NCI-H1930 (cell line): ENCODE results near the gene ZNF672.
"Not testable (repeated sequence)": the region's sequence is repeated elsewhere in the genome, so short reads cannot be mapped to it uniquely, and the experiment has no call there.

ENCODE experiments used
- DNase-seq, 2 experiments: peaks; one replicate each; lab custom pipeline; 2025; lab: John Stamatoyannopoulos, UW

Gene ZNF672

DNA sequence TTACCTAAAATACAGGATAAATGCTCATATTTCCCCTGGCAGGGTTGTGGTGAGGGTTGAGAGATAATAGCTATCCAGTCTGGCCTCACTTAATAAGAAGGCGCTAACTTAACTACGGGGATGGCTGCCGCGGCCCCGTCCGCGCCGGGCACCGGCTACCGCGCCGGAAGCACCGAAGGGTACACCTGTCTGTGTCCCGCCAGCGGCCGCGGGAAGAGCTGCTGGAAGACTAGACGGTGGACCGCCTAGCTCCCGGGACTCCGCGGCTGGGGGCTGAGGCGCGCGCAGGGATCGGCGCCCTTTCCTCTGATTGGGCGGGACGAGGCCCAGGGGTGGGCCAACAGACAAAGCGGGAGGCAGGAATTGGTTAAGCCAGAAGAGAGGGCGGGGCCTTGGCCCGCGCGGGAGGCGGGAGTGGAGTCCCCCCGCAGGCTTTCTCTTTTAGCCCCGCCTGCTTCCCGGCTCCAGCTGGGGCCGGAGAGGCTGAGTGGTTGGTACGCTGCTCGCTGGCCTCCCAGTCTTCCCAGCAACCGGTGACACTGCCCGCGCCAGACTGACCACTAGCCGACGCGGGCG lies at the start of gene ZNF672:
ZNF672 (plus strand) TSS at position 444 of the 576 bp plus-strand sequence. CDS start 9,051 bp downstream, outside the sequence.
- peak; percentile 97 for DNase-seq

- no peak for DNase-seq
Observed at GRCh38 chr1:248788327-248788726, 49.7 kb upstream of the ZNF672 start.

DNA sequence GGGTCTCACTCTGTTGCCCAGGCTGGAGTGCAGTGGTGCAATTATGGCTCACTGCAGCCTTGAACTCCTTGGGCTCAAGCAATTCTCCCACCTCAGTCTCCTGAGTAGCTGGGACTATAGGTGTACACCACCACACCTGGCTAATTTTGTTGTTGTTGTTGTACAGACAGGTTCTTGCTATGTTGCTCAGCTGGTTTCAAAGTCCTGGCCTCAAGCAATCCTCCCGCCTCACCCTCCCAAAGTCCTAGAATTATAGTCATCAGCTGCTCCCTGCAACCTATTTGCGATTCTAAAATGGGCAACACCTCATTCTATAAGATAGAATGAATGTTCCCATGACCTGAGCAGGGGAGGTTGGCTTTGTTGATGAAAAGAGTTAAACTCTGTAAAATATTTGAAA lies 48.7 kb upstream of the ZNF672 start:
- DNase-seq: not testable (repeated sequence)

- no peak for DNase-seq
Observed at GRCh38 chr1:248790456-248790855, 47.6 kb upstream of the ZNF672 start.

- DNase-seq: no peak
Observed at GRCh38 chr1:248791010-248791409, 47.0 kb upstream of the ZNF672 start.

- DNase-seq: no peak
Observed at GRCh38 chr1:248792342-248792741, 45.7 kb upstream of the ZNF672 start.

DNA sequence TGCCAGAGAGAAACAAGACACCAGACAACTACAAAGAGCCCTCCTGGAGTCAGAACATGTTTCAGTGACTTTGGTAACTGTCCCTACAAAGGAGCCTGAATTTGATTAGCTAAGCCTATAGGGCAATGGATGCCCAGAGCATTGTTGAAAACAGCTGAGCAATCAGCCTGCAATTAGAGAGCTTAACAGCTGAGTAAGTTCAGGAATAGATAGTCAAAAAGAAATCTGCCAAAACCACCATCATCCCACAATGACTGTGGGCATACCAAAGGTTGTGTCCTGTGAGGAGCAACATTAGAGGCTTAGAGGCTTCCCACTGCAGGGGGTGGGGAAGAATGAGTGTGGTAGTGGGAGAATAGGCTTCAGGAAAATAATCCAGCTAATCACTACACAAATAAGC lies 44.4 kb upstream of the ZNF672 start:
- peak in 1 of 2 experiments; percentile 30 for DNase-seq

DNA sequence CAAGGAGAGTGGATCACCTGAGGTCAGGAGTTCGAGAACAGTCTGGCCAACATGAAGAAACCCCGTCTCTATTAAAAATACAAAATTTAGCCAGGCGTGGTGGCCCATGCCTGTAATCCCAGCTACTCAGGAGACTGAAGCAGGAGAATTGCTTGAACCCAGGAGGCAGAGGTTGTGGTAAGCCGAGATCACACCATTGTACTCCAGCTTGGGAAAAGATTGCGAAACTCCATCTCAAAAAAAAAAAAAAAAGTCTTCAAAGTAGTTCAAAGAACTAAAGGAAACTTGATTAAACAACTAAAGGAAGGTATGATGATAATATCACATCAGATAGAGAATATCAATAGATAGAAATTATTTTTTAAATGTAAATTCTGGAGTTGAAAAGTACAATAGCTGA lies 43.4 kb upstream of the ZNF672 start:
- DNase-seq: not testable (repeated sequence)

- DNase-seq: no peak
Observed at GRCh38 chr1:248798791-248799190, 39.2 kb upstream of the ZNF672 start.

GRCh38 chr1:248800459-248800858 lies 37.6 kb upstream of the ZNF672 start:
- no peak for DNase-seq

GRCh38 chr1:248802454-248802853 lies 35.6 kb upstream of the ZNF672 start:
- no peak for DNase-seq

DNA sequence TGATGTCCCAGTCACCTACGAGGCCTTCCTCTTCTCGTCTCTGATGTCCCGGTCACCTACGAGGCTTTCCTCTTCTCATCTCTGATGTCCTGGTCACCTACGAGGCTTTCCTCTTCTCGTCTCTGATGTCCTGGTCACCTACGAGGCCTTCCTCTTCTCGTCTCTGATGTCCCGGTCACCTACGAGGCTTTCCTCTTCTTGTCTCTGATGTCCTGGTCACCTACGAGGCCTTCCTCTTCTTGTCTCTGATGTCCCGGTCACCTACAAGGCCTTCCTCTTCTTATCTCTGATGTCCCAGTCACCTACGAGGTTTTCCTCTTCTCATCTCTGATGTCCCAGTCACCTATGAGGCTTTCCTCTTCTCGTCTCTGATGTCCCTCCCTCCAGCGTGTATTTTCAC lies 34.5 kb upstream of the ZNF672 start:
- not testable (repeated sequence) for DNase-seq

- no peak for DNase-seq
Observed at GRCh38 chr1:248804771-248805681, 33.0 kb upstream of the ZNF672 start.

GRCh38 chr1:248805876-248806275 lies 32.1 kb upstream of the ZNF672 start:
- DNase-seq: no peak

DNA sequence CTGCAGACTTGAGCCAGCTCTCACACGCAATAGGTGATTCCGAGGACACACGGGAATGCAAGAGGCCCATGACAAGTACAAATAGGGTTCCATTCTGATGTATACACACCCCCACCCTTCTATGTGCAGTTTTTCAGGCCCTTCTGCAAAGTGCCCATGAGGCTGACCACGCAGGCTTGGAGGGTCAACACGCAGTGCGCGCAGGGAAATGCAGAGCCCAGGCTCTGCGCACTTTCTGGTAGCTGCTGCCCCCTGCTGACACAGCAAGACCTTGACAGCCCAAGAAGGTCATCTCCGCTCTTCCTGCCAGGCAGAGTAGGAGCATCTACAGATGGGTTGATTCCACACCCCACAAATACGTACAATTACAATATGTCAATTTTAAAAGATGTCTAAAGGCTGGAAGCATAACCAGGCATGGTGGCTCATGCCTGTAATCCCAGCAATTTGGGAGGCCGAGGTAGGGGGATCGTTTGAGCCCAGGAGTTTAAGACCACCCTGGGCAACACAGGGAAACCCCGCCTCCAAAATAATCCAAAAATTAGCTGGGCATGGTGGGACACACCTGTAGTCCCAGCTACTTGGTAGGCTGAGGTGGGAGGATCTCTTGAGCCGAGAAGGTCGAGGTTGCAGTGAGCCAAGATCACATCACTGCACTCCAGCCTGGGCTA lies 30.8 kb upstream of the ZNF672 start:
- DNase-seq: peak; percentile 36 to 59

DNA sequence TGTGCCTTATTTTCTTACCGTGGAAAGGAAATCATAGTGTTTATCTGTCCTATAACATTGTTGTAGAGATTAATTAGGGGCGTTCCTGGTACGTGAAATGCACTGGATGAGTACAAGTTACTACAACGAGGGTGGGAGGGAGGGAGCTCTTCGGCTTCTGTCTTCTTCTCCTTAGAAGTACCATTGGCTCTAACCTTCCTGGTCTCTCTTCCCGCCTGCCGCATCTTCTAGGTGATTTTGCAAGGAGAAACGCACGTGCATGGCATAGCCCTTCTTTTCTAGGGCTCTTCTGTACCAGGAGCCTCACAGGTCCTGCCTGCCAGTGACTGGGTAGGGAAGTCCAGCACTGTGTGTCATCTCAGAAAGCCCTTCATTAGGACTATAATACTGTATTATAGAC lies 29.1 kb upstream of the ZNF672 start:
- no peak for DNase-seq

- no peak for DNase-seq
Observed at GRCh38 chr1:248810000-248810726, 27.9 kb upstream of the ZNF672 start.

GRCh38 chr1:248810727-248811513 lies 27.1 kb upstream of the ZNF672 start:
- DNase-seq: no peak

GRCh38 chr1:248811514-248812490 lies 26.2 kb upstream of the ZNF672 start:
- no peak for DNase-seq
